ENCODE results near the gene ALG13.

DNA sequence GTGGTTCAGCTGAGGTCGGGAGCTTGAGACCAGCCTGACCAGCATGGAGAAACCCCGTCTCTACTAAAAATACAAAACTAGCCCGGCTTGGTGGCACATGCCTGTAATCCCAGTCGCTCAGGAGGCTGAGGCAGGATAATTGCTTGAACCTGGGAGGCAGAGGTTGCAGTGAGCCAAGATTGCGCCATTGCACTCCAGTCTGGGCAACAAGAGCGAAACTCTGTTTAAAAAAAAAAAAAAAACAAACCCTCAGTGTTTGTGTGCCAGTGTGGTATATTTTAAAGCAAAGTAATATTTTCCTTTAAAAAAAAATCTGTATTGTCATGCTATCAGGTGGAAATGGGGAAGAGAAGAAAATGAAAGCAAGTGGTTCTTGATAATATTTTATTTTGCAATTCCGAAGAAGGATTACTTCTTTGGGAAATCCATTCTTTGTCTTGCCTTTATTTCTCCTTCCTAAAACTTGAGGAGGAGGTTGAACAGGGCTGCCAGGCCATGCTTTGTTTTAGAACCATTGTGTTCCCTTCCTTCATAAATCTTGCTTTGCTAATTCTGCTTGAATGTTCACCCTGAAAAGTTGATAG is 14.4 kb downstream of the ALG13 start:
- TF ChIP-seq, protein P1, sequence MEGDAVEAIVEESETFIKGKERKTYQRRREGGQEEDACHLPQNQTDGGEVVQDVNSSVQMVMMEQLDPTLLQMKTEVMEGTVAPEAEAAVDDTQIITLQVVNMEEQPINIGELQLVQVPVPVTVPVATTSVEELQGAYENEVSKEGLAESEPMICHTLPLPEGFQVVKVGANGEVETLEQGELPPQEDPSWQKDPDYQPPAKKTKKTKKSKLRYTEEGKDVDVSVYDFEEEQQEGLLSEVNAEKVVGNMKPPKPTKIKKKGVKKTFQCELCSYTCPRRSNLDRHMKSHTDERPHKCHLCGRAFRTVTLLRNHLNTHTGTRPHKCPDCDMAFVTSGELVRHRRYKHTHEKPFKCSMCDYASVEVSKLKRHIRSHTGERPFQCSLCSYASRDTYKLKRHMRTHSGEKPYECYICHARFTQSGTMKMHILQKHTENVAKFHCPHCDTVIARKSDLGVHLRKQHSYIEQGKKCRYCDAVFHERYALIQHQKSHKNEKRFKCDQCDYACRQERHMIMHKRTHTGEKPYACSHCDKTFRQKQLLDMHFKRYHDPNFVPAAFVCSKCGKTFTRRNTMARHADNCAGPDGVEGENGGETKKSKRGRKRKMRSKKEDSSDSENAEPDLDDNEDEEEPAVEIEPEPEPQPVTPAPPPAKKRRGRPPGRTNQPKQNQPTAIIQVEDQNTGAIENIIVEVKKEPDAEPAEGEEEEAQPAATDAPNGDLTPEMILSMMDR (IDR thresholded peaks at IDR 0.05; ENCODE audit: insufficient read depth, low read length, poor library complexity, severe bottlenecking) = no peak
- no peak for TF ChIP-seq EZH2phosphoT487 (conservative IDR thresholded peaks at IDR 0.05; ENCODE audit: low read length)

Measured in SU-DHL-6 (cell line).